Measurements from ENCODE around the gene PALLD.

- TF ChIP-seq ZBTB26 (tag by site-specific recombination; optimal IDR thresholded peaks at IDR 0.05) (no peak), CTCF (tag by site-specific recombination; IDR thresholded peaks at IDR 0.05) (no peak), ZNF488 (tag by site-specific recombination; IDR thresholded peaks at IDR 0.05) (no peak), TCF7L2 (IDR thresholded peaks at IDR 0.05; ENCODE audit: borderline replicate concordance, low read depth, low read length) (no peak), REST (tag by site-specific recombination; IDR thresholded peaks at IDR 0.05) (no peak), ZNF239 (tag by site-specific recombination; IDR thresholded peaks at IDR 0.05) (no peak), ZNF184 (tag by site-specific recombination; IDR thresholded peaks at IDR 0.05) (no peak), SETDB1 (IDR thresholded peaks at IDR 0.05; ENCODE audit: insufficient read length, low read length) (no peak), TRIM28 (IDR thresholded peaks at IDR 0.05; ENCODE audit: borderline replicate concordance, low read length) (no peak), ZNF639 (tag by site-specific recombination; IDR thresholded peaks at IDR 0.05) (no peak)
Measured at GRCh38 chr4:168960716-168961115, 463.9 kb downstream of the PALLD start.

Data from HEK293 (cell line).